GM03348 (cell line): ENCODE measurements around the gene SLC41A3.
A peak's percentile ranks its signal among the peaks of the same experiment; 100 is the strongest.

Experiments used
- DNase-seq: peaks from one replicate; pipeline ENCODE4 v3.0.0; 2012; ENCODE audit warnings: low spot score

The SLC41A3 gene

DNA sequence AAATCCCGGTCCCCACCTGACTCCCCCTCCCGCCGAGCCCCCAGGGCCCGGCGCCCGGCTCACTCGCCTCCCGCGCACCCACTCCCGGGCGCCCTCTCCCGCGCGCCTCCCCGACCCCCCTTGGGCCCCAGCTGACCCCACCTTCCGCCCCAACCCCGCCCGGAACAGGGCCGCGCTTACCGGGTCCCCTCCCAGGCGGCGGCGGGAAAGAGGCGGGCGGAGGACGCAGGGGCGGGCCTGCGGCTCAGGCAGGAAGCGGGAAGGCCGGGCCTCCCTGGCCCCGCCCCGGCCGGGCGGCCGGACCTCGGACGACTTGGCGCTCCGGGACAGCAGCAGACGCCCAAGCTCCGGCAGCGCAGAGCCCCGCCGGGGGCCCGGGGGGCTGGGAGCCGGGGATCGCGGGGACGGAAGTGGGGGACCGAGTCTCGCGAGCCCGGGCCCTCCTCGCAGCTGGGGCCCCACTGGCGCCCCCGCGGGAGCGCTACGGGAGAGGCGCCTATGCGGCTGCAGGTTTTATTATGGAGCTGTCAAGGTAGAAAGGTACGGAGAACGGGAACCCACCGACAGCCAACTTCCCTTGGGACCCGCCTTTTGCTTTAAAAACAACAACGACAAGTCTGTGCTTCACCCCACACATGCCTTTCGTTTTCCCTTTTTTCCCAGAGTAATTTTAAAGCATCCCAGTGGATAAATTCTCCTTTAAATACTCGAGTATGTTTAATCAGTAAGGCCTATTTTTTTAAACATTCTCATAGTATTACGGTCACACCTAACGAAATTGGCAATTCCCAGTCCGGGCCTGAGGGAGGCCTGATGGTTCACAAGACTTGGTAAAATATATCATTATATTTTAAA lies at the start of gene SLC41A3:
Gene SLC41A3 (minus strand): TSS at position 212 of the 855 bp plus-strand sequence. CDS start 15,905 bp downstream, outside the sequence.
- DNase-seq, result peak; percentile 97

GRCh38 chr3:126133606-126134005 lies 49.7 kb upstream of the SLC41A3 start:
- no peak for DNase-seq

DNA sequence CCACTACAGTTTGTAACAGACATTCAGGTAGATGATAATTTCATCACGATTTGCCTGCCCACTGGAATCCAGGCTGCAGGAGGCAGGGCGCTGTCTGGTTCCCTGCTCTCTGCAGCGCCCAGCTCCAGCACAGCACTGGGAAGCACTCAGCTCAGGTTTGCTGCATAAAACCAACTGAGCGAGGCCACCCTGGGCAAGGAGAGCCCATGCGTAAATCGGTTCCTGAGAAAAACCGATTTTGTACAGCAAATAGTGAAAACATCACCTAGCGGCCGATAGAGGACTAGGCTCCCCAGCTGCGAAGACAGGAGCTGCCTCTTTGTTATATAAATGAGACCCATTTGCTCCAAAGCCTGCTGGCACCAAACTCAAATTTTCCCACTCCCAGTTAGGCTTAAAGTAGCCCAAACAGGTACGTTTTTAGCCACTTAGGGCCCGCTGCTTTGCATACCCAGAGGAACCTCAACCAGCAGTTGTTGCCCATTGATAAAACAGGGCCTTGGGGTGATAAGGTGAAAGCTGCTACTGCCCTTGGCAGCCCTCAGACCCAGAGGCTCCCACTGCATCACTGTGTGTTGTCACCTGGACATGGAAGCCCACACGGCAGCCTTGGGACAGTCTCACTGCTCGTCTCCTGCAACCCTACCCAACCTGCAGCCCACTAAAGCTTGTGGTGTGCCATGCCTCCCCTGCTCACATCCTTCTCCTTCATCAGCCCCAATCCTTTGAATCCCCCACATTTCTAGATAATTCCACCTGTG lies 49.0 kb upstream of the SLC41A3 start:
- DNase-seq, result no peak

DNA sequence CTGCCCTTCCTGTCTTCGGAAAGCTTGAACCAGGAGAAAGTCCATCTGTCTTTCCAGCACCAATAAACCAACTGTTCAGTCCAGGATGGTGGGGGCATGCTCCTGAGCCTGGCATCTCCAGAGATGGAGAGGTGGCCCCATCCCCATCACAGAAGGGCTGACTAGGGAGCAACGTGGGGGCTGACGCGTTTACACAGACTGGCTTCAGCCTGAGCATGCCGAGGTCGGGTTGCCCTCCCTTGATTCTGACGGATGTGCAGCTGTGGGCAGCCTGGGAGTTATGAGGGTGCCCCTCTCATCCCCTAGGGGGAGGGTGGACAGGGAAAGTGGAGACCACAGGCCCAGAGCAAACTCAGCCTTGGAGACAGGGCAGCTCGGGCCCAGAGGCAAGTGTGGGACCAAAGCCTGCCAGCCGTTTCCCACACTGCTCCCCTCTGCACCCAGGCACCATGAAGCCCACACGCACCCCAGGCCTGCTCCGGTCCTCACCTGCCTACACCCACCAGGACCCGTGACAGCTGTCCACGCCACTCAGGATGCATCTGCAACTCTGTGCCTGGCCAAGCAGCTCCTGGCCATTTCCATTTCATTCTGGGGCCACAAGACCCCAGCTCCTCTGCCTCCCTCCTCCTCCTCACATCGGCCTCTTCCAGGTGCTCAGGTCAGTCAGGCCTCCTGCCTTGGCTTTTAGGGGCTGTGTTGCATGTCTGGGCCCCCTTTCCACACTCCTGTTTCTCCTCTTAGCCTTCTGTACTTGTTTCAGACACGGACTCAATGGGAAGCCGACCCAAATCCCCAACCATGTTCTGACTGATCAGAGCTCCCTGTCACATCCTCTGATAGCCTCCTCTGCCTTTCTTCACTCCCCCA lies 48.2 kb upstream of the SLC41A3 start:
- DNase-seq, result no peak

DNA sequence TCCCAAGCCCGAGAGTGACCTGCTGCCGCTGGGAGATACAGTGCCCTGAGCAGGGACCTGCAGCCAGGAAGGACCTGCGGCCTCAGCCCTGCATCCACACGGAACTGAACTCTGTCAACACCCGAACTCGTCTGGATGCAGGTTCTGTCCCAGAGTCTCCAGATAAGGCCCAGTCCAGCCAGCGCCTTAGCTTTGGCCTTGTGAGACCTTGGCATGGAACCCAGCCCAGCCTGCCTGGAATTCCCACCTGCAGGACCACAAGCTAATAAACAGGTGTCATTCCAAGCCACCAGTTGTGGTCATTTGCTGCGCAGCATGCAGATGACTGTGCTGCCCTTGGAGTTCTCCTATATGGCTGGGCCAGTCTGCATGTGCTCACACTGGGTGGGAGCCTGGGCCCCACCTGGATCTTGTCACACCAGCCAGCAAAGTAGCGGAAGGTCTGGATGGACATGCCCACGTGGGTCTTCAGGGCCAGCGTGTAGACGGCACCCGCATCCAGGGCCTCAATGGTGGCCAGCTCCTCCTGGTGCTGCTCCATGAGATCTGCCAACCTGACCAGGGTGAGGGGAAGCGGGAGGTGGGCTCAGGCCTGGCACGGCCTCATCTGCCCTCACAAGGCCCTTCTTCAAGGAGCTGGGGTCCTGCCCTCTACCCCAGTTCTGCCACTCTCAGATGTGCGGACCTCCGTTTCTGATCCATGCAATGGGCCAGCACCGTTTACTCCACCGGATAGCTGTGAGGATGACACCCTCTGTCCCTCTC lies 47.2 kb upstream of the SLC41A3 start:
- DNase-seq, result no peak

DNA sequence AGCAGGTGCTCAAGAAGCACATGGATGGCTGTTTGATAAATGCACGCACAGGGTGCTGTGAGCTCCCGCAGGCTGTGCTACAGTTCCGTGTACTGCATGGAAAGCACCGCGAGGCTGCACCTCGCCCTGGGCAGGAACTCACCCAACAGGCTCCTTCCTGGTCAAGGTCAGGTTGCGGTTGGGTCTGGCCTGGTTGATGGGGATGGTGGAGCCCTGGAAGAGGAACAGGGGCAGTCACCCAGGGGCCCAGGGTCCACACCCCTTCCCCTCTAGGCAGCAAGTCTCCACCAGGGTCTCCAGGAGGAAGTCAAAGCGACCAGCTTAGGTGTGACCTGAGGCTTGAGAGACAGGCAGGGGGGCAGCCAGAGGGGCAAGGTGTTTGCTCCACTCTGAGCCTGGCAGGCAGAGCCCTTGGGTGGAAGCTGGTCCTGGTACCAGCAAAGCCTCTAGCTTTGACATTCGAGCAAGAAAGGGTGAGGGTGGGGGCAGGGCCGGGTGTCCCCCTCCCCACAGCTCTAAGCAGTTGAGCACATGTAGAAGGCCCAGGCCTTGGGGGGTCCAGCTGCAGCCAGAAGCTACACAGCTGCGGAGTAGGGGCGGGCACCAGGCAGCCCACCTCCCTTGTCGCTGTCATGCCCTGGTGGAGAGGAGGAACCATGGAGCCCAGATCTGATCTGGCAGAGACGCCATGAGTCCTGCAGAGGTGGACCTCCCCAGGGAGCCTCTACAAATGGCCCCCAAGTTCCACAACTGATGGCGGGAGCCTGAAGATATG lies 46.3 kb upstream of the SLC41A3 start:
- no peak for DNase-seq

DNA sequence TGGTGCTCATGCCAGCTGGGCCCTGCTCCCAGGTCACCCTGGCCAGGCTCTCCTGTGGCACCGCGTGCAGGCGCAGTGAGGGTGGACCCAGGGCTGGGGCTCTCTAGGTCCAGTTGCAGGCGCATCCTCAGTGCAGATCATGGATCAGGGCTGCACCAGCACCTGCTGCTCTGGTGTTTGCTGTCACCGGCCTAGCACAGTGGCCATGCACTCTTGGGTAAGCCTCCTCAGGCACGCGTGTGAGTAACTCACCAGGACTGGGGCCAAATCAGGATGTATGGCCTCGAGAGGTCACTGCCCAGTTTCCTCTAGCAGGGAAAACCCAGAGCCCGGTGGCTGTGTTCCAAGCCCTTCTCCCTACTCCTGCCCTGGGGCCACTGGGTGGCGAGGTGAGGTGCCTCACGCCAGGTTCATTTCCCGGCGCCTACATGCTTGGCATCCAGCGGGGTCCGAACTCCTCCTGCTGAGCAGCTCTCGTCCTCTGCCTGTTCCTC lies 45.5 kb upstream of the SLC41A3 start:
- no peak for DNase-seq

GRCh38 chr3:126128504-126129397 lies 44.8 kb upstream of the SLC41A3 start:
- DNase-seq, result no peak

DNA sequence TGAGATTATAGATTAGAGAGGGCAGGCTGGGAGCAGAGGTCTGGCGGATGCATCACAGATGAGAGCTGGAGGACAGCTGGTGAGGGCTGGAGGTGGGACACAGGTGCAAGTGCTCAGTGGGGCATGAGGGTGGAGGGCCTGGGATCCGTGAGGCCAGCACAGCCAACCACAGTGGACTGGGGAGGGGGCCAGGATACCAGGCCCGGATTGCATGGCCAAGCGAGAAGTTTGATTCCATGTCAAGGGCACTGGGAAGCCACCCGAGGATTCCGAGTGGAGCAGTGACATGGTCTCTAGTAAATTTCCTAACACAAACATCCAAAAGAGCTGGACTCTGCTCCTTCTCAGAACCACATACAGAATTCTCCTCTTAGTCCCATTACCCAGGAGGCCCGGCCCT lies 44.0 kb upstream of the SLC41A3 start:
- DNase-seq, result no peak

GRCh38 chr3:126127452-126127851 lies 43.5 kb upstream of the SLC41A3 start:
- no peak for DNase-seq

DNA sequence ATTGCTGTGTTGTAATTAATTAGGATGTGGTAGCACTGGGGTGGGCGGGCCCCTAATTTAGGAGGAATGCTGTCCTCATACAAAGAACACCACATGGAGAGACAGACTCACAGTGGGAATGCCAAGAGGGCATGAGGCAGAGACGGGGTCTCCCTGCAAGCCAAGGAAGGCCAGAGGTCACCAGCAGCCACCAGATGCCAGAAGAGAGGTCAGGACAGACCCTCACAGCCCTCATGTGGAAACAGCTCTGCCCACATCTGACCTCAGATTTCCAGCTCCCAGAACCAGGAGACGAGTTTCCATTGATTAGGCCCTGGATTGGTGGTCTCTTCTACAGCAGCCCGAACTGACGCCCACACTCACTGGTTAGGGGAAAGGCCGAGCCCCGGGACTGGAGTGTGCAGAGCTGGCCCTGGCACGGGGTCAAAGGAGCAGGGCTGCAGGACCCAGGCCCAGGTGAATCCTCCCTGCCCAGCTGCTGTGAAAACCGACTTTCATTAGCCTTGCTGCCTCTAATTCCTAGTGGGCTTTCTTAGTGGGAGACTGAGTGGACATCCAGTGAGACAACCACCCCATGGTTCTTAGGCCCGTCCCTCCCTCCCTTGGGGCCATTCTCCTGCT lies 43.0 kb upstream of the SLC41A3 start:
- DNase-seq, result no peak

DNA sequence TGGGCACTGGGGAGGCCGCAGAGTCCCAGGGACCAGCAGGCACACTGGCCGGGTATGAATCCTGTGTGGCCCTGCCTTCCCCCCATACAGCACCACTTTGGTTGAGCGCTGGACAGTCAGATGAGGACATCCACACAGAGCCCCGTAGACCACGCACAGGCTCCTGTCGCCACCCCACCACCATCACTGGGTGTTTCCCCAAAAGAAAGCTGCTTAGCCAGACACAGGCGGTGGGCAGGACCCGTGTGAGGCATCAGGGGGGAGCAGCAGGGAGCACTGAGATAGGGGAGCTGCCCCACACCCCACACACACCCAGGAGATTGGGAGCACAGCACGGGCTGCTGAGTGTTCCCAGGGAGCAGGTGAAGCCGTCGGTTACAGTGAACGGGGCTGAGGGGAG lies 42.4 kb upstream of the SLC41A3 start:
- DNase-seq, result no peak

- DNase-seq, result no peak
Measured at GRCh38 chr3:126125781-126126251, 41.9 kb upstream of the SLC41A3 start.

DNA sequence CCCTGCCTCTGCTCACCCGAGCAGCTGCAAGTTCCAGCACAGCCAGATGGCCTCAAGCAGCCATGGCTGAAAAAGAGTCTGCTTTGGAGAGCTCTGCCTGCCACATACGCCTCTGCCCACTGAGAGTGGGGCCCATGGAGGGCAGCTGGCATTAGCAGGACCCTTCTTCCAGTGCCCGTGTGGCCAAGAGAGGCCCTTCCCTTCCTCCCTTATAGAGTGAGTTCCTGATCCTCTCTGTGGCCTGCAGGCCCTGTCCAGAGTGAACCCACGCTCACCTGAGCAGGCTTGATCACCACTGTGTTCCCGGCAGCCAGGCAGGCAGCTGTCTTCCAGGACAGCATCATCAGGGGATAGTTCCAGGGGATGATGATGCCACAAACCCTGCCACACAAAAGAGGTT lies 41.4 kb upstream of the SLC41A3 start:
- no peak for DNase-seq

GRCh38 chr3:126124896-126125295 lies 41.0 kb upstream of the SLC41A3 start:
- DNase-seq, result no peak

- no peak for DNase-seq
Measured at GRCh38 chr3:126124148-126124868, 40.4 kb upstream of the SLC41A3 start.

GRCh38 chr3:126121632-126122031 lies 37.7 kb upstream of the SLC41A3 start:
- no peak for DNase-seq

- DNase-seq, result no peak
Measured at GRCh38 chr3:126121074-126121473, 37.1 kb upstream of the SLC41A3 start.
